ENCODE results near the gene ENTHD1.

DNA sequence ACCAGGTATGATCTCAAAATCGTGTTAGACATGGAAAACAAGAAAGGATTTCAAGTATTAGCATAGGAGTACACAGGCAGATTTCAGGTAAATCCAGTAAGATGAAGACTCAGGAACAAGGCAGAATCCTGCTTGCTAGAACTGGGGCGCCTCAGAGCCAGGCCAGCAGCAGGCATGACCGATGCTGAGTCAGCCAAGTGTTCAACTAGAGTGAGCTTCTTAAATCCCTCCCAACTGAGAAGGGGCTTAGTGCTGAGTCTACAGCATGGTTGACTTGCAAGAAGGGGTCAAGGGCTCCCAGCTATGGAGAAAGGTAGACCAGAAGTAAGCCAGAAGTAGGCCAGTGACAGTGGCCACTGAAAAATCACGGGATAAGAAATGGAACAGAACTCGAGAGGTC lies 19.8 kb upstream of the ENTHD1 start:
- TF ChIP-seq, protein P1, sequence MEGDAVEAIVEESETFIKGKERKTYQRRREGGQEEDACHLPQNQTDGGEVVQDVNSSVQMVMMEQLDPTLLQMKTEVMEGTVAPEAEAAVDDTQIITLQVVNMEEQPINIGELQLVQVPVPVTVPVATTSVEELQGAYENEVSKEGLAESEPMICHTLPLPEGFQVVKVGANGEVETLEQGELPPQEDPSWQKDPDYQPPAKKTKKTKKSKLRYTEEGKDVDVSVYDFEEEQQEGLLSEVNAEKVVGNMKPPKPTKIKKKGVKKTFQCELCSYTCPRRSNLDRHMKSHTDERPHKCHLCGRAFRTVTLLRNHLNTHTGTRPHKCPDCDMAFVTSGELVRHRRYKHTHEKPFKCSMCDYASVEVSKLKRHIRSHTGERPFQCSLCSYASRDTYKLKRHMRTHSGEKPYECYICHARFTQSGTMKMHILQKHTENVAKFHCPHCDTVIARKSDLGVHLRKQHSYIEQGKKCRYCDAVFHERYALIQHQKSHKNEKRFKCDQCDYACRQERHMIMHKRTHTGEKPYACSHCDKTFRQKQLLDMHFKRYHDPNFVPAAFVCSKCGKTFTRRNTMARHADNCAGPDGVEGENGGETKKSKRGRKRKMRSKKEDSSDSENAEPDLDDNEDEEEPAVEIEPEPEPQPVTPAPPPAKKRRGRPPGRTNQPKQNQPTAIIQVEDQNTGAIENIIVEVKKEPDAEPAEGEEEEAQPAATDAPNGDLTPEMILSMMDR (IDR thresholded peaks at IDR 0.05; ENCODE audit: insufficient read depth, low read length, poor library complexity, severe bottlenecking), result no peak
- TF ChIP-seq EZH2phosphoT487 (conservative IDR thresholded peaks at IDR 0.05; ENCODE audit: low read length), result no peak

Data from SU-DHL-6 (cell line).